ENCODE data around the gene TBX22. TPM values are rescaled to one million over a fixed set of nuclear protein-coding genes. Genes with fewer than 3 reads are reported as not detected.

TBX22 gene
- total and polyA plus RNA-seq, 2 of the 8 experiments (the other 6 are each of a cell fraction or from before 2014, with no cell fraction given) = 0.63 to 0.68 TPM

DNA sequence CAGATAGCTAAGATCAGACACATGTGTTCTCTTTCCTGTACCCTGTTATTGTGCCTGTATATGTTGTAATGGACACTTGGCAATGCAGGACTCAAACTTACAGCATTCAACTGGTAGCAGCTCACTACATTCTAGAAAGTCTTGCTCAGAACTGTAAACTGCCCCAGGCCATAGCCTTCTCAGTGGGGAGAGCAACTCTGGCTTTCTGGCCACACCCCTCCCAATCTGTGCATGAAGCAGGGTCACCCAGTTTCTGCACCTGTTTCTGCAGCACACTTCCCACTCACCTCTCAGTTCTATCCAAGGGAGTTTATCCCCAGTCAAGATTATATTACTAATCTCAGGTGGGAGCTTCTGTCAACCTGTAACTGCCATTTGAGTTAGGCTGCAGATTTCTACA is 38.9 kb upstream of the TBX22 start (continued):
- no peak for TF ChIP-seq KDM4A (IDR thresholded peaks at IDR 0.05; ENCODE audit: low read depth, low read length, severe bottlenecking)
- no peak for TF ChIP-seq RNF2 (IDR thresholded peaks at IDR 0.05; ENCODE audit: borderline replicate concordance, low read depth, low read length, missing control alignments, poor library complexity, severe bottlenecking)
- TF ChIP-seq SUZ12 (IDR thresholded peaks at IDR 0.05; ENCODE audit: low read length) = no peak
- no peak for TF ChIP-seq RFX5 (IDR thresholded peaks at IDR 0.05; ENCODE audit: borderline replicate concordance, low read depth, low read length)
- TF ChIP-seq SIN3A (conservative IDR thresholded peaks at IDR 0.05 in 1 of 2, IDR thresholded peaks at IDR 0.05 in 1 of 2; ENCODE audit: low read depth in 1 of 2, low read length in 2 of 2) = no peak
- no peak for TF ChIP-seq SP4 (IDR thresholded peaks at IDR 0.05; ENCODE audit: low read length)
- TF ChIP-seq, protein P1, sequence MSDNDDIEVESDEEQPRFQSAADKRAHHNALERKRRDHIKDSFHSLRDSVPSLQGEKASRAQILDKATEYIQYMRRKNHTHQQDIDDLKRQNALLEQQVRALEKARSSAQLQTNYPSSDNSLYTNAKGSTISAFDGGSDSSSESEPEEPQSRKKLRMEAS (IDR thresholded peaks at IDR 0.05) = no peak
- no peak for TF ChIP-seq EP300 (IDR thresholded peaks at IDR 0.05; ENCODE audit: borderline replicate concordance in 1 of 2, low read depth in 2 of 2, low read length in 2 of 2)
- TF ChIP-seq POLR2AphosphoS5 (IDR thresholded peaks at IDR 0.05; ENCODE audit: low read depth, low read length) = no peak
- no peak for TF ChIP-seq MAFK (IDR thresholded peaks at IDR 0.05; ENCODE audit: low read depth, low read length)
- TF ChIP-seq EZH2 (IDR thresholded peaks at IDR 0.05; ENCODE audit: low read depth, low read length, severe bottlenecking) = no peak

Measured in H1 (cell line).